ENCODE measurements around the gene WDR37.

DNA sequence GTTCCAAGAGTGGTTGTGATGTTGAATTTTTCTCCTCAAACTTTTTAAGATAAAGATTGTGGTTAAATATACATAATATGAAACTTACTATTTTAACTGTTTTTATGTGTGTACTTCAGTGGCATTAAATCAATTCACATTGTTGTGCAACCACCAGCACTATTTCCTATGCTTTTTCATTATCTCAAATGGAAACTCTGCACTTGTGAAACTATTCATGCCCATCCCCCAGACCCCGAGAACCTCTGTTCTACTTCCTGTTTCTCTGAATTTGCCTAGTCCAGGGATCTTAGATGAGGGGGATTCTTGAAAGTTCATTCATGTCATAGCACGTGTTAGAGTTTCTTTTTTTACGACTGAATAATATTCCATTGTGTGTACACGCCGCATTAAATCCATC, 67.0 kb downstream of the WDR37 start:
- TF ChIP-seq POLR2A (IDR thresholded peaks at IDR 0.05; ENCODE audit: low read length) (no peak), GATA1 (IDR thresholded peaks at IDR 0.05; ENCODE audit: low read depth, low read length) (no peak)

All from erythroblast (primary cell).